ENCODE data around the gene LCN12.

The LCN12 gene

DNA sequence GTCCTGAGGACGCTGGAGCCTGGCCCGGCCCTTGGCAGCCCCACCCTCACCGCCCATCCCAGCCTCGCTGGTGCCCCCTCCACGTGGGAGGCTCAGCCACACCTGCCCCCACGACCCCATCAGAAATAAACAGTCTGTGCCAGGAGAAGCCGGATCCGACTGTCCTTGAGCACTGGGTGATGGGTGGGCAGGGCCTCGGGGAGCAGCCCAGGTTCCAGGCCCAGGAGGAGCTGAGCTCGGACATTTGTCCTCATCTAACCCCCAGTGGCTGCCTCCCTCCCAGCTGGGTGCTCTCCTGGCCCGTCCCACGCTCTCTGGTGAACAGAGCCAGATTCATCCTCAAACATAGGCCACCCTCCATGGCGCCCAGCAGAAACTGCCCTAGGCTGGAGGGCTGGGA, 20.7 kb downstream of the LCN12 start:
- H3K9me3 ChIP-seq (ENCODE audit: insufficient read depth, low read length), result no peaks in the 10 kb centered on the region
- no peaks in the 10 kb centered on the region for H3K36me3 ChIP-seq (ENCODE audit: insufficient read depth, insufficient read length, low read length)
- H3K27me3 ChIP-seq (ENCODE audit: insufficient read depth, insufficient read length), result peaks cover 11% of the 10 kb centered on the region
- no peak for TF ChIP-seq ZNF274 (IDR thresholded peaks at IDR 0.05; ENCODE audit: low read depth, low read length)
- TF ChIP-seq YY1 (IDR thresholded peaks at IDR 0.05; ENCODE audit: insufficient read depth, insufficient read length), result no peak
- no peak for TF ChIP-seq SUZ12 (IDR thresholded peaks at IDR 0.05; ENCODE audit: extremely low read depth, insufficient read depth, insufficient read length)
- peak overlapping the region; percentile 17 for H3K9ac ChIP-seq (ENCODE audit: insufficient read length, low read depth)
- peaks cover 36% of the 10 kb centered on the region for H3K4me1 ChIP-seq (ENCODE audit: insufficient read depth, insufficient read length)
- no peak for DNase-seq (ENCODE audit: low read depth, low spot score)
- no peak overlapping the region for H3K4me3 ChIP-seq (ENCODE audit: insufficient read length, low read depth)

DNA sequence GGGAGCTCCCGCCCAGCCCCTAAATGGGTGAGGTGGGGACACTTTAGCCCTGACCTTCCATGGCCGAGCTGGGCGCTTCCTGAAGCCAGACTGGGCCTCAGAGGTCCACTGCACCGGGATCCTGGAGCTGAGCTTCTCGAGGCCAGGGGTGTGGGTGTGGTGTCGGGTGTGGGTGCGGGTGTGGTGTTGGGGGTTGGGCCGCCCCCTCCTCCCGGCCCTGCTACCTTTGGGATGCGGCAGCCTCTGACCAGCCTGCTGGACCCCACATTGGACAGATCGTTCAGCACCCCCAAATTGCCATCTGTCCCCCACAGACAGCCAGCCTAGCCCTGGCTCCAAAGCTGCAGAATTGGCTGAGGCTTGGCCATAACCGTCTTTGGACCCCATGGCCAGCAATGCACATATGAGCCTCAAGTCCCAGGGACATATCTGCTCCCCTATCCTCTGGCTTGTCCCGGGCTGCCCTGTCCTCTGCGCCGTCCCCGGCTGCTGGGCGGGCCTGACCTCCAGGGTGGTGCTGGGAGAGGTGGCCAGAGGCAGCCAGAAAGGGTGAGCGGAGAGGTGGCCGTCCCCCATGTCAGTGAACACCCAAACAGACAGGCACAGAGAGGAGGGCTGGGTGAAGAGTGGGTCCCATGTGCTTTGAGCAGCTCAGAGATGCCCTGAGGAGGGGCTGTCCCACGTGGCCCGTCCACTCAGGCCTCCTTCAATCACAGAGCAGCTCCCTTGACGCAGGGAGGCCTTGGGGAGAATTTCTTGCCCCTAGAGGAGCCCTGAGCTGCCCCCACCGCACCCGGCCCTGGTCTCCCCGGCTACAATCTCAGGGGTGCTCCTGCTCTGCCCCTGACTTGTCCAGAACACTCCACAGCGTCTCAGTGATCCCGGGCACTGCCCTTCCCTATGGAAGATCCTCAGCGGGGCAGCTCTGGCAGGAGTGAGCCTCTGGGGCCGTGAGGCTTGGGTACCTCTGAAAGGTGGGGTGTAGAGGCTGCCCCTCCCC, 21.8 kb downstream of the LCN12 start:
- Histone ChIP-seq H3K36me3 (ENCODE audit: insufficient read depth, insufficient read length, low read length) (no peaks in the 10 kb centered on the region), H3K9me3 (ENCODE audit: insufficient read depth, low read length) (no peaks in the 10 kb centered on the region), H3K4me1 (ENCODE audit: insufficient read depth, insufficient read length) (peaks cover 39% of the 10 kb centered on the region), H3K27me3 (ENCODE audit: insufficient read depth, insufficient read length) (peaks cover 12% of the 10 kb centered on the region), H3K9ac (ENCODE audit: insufficient read length, low read depth) (no peak overlapping the region), H3K4me3 (ENCODE audit: insufficient read length, low read depth) (no peak overlapping the region)
- no peak for TF ChIP-seq SUZ12 (IDR thresholded peaks at IDR 0.05; ENCODE audit: extremely low read depth, insufficient read depth, insufficient read length)
- no peak for TF ChIP-seq ZNF274 (IDR thresholded peaks at IDR 0.05; ENCODE audit: low read depth, low read length)
- TF ChIP-seq YY1 (IDR thresholded peaks at IDR 0.05; ENCODE audit: insufficient read depth, insufficient read length), result no peak
- no peak for DNase-seq (ENCODE audit: low read depth, low spot score)

DNA sequence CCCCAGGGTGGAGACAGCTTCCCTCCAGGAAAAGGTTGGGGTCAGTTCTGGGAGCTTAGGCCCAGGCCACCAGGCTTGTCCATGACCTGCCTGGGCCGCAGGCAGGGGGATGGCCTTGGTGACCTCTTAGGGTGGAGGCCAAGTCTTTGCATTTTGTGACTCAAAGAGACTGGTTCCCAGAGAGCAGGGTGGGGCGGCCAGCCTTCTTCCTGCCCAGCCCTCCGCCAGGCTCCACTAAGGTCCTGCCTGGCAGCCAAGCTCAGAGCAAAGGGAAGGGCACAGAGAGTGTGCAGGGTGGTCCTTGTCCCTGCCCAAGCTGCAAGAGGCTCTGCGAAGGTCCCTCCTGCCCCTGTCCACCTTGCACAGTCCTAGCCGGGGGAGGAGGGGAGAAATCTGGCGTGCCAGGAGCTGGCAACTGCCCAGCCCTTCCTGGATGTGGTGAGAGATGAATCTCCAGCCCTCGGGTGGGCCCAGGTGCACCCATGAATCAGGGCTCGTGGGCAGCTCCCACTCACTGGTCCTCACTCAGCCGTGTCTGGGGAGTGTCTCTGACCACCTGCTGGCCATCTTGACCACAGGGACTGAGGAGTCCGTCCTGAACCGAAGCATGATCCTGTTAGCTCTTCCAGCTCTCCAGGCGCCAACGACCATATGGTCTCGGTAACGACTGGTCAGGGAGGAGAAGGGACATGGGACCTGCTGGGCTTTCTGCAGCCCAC, 22.9 kb downstream of the LCN12 start:
- H3K4me1 ChIP-seq (ENCODE audit: insufficient read depth, insufficient read length), result peaks cover 44% of the 10 kb centered on the region
- TF ChIP-seq ZNF274 (IDR thresholded peaks at IDR 0.05; ENCODE audit: low read depth, low read length) (no peak), SUZ12 (IDR thresholded peaks at IDR 0.05; ENCODE audit: extremely low read depth, insufficient read depth, insufficient read length) (no peak), YY1 (IDR thresholded peaks at IDR 0.05; ENCODE audit: insufficient read depth, insufficient read length) (no peak)
- peaks cover 12% of the 10 kb centered on the region for H3K27me3 ChIP-seq (ENCODE audit: insufficient read depth, insufficient read length)
- no peak for DNase-seq (ENCODE audit: low read depth, low spot score)
- H3K4me3 ChIP-seq (ENCODE audit: insufficient read length, low read depth), result no peak overlapping the region
- H3K9me3 ChIP-seq (ENCODE audit: insufficient read depth, low read length), result no peaks in the 10 kb centered on the region
- no peaks in the 10 kb centered on the region for H3K36me3 ChIP-seq (ENCODE audit: insufficient read depth, insufficient read length, low read length)
- no peak overlapping the region for H3K9ac ChIP-seq (ENCODE audit: insufficient read length, low read depth)

DNA sequence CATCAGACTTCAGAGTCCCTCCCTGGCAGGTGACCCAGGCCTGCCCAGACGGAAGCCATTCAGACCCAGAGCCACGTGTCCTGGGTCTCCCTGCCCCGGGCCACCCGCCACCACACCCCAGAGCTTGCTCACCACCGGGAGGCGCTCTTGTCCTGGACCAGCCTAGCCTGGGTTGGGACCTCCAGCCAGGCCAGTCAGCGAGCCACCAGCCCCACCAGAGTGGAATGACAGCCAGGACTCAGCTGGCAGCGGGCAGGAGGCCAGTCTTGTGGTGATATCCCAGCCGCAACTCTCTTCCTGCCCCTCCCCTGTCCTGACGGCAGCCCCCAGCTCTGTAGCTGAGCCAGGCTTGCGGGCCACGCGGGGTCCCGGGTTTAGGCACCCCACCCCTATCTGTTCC, 23.6 kb downstream of the LCN12 start:
- no peak for DNase-seq (ENCODE audit: low read depth, low spot score)
- no peak overlapping the region for H3K9ac ChIP-seq (ENCODE audit: insufficient read length, low read depth)

DNA sequence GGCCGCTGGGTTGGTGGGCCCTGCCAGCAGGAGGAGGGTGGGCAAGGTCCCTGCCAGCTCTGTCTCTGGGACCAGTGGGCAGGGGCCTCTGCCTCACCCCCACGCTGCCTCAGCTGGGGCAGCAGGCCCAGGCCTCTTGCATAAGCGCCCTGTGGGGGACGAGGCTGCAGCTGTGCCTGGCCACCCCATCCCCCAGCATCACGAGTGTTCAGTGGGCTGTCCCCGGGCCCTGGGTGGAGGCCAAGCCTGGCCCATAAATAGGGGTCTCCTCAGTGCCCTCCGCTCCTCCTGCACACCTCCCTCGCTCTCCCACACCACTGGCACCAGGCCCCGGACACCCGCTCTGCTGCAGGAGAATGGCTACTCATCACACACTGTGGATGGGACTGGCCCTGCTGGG, 25.1 kb downstream of the LCN12 start, which contains the start of gene PTGDS:
TSS of gene PTGDS (plus strand) at position 282 of the 400 bp plus-strand sequence. CDS start at position 357, 75 bp downstream.
- Histone ChIP-seq H3K4me3 (ENCODE audit: insufficient read length, low read depth) (peak within 1 kb of the TSS; percentile 76), H3K27me3 (ENCODE audit: insufficient read depth, insufficient read length) (peaks cover 12% of the 10 kb centered on the region), H3K4me1 (ENCODE audit: insufficient read depth, insufficient read length) (peaks cover 42% of the 10 kb centered on the region), H3K9ac (ENCODE audit: insufficient read length, low read depth) (peak within 1 kb of the TSS; percentile 79), H3K9me3 (ENCODE audit: insufficient read depth, low read length) (no peaks in the 10 kb centered on the region), H3K36me3 (ENCODE audit: insufficient read depth, insufficient read length, low read length) (no peaks in the 10 kb centered on the region)
- no peak for DNase-seq (ENCODE audit: low read depth, low spot score)
- TF ChIP-seq ZNF274 (IDR thresholded peaks at IDR 0.05; ENCODE audit: low read depth, low read length) (no peak), SUZ12 (IDR thresholded peaks at IDR 0.05; ENCODE audit: extremely low read depth, insufficient read depth, insufficient read length) (no peak), YY1 (IDR thresholded peaks at IDR 0.05; ENCODE audit: insufficient read depth, insufficient read length) (no peak)

More for the DNA sequence above, 23.6 kb downstream of the LCN12 start:
- no peak for TF ChIP-seq ZNF274 (IDR thresholded peaks at IDR 0.05; ENCODE audit: low read depth, low read length)
- TF ChIP-seq SUZ12 (IDR thresholded peaks at IDR 0.05; ENCODE audit: extremely low read depth, insufficient read depth, insufficient read length), result no peak
- no peak for TF ChIP-seq YY1 (IDR thresholded peaks at IDR 0.05; ENCODE audit: insufficient read depth, insufficient read length)
- Histone ChIP-seq H3K9me3 (ENCODE audit: insufficient read depth, low read length) (no peaks in the 10 kb centered on the region), H3K4me1 (ENCODE audit: insufficient read depth, insufficient read length) (peaks cover 42% of the 10 kb centered on the region), H3K4me3 (ENCODE audit: insufficient read length, low read depth) (no peak overlapping the region), H3K36me3 (ENCODE audit: insufficient read depth, insufficient read length, low read length) (no peaks in the 10 kb centered on the region), H3K27me3 (ENCODE audit: insufficient read depth, insufficient read length) (peaks cover 12% of the 10 kb centered on the region)

DNA sequence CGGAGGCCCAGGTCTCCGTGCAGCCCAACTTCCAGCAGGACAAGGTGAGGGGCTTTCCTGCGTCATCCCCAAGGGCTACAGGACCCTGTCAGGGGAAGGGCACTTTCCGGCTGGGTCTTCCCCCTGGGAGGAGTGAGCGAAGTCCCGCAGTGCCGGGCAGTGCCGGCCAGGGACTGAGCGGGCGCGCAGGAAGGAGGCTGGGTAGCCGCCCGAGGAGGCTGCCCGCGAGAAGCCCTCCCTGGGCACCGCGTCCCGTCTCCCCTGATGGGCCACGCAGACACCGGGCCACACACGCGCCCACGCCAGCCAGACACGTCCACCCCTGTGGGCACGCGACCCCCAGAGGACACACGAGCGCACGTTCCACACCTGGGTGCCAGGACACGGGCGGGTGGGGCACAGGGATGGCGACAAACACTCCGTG, 25.6 kb downstream of the LCN12 start:
- Histone ChIP-seq H3K9me3 (ENCODE audit: insufficient read depth, low read length) (no peaks in the 10 kb centered on the region), H3K4me1 (ENCODE audit: insufficient read depth, insufficient read length) (peaks cover 45% of the 10 kb centered on the region), H3K36me3 (ENCODE audit: insufficient read depth, insufficient read length, low read length) (no peaks in the 10 kb centered on the region), H3K9ac (ENCODE audit: insufficient read length, low read depth) (peak overlapping the region; percentile 79), H3K4me3 (ENCODE audit: insufficient read length, low read depth) (peak overlapping the region; percentile 76), H3K27me3 (ENCODE audit: insufficient read depth, insufficient read length) (peaks cover 12% of the 10 kb centered on the region)
- TF ChIP-seq SUZ12 (IDR thresholded peaks at IDR 0.05; ENCODE audit: extremely low read depth, insufficient read depth, insufficient read length) (no peak), YY1 (IDR thresholded peaks at IDR 0.05; ENCODE audit: insufficient read depth, insufficient read length) (no peak), ZNF274 (IDR thresholded peaks at IDR 0.05; ENCODE audit: low read depth, low read length) (no peak)
- no peak for DNase-seq (ENCODE audit: low read depth, low spot score)
